Stimulated activated CD4-positive, alpha-beta T cell treated with anti-CD3 and anti-CD28 coated beads, Interleukin-4, amount 100 ng/mL, for 48 hours (primary cell): ENCODE results near the gene GMCL1.
"Not testable (repeated sequence)": the region's sequence is repeated elsewhere in the genome, so short reads cannot be mapped to it uniquely, and the experiment has no call there.

Experiments used
- DNase-seq, 2 donors: peaks; one replicate each; pipeline ENCODE4 v3.0.0-alpha.2; 2020; ENCODE audit warnings: low read depth in 2 of 2

GMCL1 gene, protein sequence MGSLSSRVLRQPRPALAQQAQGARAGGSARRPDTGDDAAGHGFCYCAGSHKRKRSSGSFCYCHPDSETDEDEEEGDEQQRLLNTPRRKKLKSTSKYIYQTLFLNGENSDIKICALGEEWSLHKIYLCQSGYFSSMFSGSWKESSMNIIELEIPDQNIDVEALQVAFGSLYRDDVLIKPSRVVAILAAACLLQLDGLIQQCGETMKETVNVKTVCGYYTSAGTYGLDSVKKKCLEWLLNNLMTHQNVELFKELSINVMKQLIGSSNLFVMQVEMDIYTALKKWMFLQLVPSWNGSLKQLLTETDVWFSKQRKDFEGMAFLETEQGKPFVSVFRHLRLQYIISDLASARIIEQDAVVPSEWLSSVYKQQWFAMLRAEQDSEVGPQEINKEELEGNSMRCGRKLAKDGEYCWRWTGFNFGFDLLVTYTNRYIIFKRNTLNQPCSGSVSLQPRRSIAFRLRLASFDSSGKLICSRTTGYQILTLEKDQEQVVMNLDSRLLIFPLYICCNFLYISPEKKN

GRCh38 chr2:69829256-69830044 lies at the start of gene GMCL1:
Gene GMCL1, plus strand, starts transcription at chr2:69829660. Its CDS starts 233 bp downstream, at chr2:69829893.
- DNase-seq, result peak; percentile 97 to 99

DNA sequence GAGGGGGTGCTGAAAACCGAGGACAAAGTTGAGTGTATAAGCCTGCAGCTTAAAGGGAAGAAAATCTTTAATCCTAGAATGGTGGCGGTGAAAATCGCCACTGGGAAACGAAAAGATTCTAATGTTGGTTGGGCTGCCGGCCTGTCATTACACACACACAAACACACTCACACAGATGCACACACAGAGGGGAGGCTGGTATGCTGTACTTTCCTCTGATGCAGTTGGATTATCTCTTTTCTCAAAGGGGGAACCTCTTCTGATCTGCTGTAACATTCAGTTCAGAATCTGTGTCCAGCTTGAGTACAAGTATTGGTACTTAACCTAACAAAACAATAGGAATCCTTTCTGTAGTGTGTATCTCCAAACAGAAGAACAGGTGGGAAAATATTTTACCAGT lies 48.5 kb upstream of the GMCL1 start:
- no peak for DNase-seq

- no peak for DNase-seq
These were observed 47.9 kb upstream of the GMCL1 start for GRCh38 chr2:69781321-69782248.

- no peak for DNase-seq
These were observed 45.2 kb upstream of the GMCL1 start for GRCh38 chr2:69784228-69784627.

- no peak for DNase-seq
These were observed 44.1 kb upstream of the GMCL1 start for GRCh38 chr2:69785358-69785757.

GRCh38 chr2:69786052-69786560 lies 43.4 kb upstream of the GMCL1 start:
- no peak for DNase-seq

DNA sequence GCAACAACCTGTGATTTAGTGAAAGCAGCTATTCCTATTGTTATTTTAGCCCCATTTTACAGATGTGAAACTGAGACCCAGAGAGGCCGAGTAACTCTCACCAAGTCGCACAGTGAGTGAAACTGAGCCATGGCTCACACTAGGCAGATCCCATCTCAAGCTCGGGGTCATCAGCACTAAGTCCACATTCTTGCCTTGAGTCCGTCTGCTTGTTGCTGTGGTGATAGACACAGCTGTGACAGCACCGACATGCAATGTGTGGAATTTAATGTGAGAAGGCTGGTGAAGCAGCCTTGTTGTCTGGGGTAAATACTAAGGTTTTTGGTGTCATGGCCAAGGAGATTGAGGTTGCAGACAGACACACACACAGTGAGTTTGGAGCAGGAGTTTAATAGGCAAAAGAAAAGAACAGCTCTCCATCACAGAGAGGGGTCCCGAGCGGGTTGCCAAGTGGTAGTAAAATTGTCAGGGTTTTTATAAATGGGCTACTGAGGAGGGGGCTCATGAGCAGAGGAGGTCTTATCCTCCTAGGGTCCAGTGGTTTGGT lies 40.2 kb upstream of the GMCL1 start:
- DNase-seq, result no peak

- DNase-seq, result no peak
These were observed 39.5 kb upstream of the GMCL1 start for GRCh38 chr2:69789772-69790600.

- no peak for DNase-seq
These were observed 38.9 kb upstream of the GMCL1 start for GRCh38 chr2:69790601-69790959.

DNA sequence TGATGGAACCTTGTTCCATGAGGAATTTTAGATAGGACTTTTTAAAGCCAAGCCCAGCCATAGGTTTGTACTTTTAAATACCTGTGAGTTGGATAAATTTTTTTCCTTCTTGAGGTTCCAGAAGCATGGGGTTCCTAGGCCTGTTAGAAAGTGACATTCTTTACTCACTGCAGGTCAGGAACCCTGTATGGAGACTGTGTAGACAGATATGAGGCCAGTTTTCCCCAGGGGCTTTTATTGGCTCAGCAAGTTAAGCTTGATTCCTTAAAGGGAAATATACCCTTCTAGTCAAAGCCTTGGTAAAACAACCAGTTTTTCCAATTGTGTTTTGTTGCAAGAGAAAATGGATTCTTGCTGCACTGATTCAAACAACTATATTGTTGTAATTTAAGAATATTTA lies 38.4 kb upstream of the GMCL1 start:
- no peak for DNase-seq

DNA sequence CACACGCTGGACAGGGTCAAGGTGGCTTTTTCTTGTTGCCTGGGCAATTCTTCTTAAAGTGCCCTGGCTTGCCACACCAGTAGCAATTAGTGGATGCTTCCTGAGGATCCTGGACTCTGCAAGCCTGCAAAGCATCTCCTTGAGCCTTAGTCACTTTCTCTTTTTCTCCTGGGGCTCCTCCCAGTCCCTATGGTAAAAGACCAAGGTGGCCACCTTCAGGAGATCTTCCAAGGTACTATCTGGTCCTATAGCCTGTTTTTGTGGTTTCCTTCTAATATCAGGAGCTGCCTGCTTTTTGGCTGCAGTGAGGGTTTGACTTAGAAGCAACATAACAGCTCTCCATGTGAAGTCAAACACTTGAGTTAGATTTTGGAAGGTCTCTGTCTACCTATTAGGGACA lies 33.3 kb upstream of the GMCL1 start:
- DNase-seq, result no peak

GRCh38 chr2:69797235-69797634 lies 32.2 kb upstream of the GMCL1 start:
- DNase-seq, result no peak

GRCh38 chr2:69797836-69798289 lies 31.6 kb upstream of the GMCL1 start:
- DNase-seq, result no peak

- no peak for DNase-seq
These were observed 31.1 kb upstream of the GMCL1 start for GRCh38 chr2:69798290-69798908.

DNA sequence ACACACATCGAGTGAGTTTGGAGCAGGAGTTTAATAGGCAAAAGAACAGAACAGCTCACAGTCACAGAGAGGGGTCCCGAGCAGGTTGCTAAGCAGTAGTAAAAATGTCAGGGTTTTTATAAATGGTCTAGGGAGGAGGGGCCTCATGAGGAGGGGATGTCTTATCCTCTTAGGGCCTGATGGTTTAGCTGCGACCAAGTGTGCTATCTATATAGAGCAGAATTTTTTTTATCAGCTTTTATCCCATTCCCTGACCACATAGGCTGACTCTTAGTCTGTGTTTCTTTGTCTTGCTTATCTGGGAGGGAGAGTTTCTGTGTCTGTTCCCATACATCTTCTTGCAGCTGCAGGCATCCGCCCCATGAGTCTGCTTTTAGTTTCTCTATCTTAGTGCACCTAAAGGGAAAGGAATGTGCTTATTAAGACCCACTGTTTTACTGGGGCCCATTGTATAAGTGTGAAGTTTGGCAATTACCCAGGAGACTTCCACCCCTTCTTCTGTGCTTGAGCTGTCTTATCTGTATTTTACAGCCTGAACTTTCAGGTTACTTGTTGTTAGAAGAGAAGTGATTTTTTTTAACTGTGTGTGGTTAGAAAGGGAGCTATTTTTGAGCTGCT lies 30.4 kb upstream of the GMCL1 start:
- no peak for DNase-seq

DNA sequence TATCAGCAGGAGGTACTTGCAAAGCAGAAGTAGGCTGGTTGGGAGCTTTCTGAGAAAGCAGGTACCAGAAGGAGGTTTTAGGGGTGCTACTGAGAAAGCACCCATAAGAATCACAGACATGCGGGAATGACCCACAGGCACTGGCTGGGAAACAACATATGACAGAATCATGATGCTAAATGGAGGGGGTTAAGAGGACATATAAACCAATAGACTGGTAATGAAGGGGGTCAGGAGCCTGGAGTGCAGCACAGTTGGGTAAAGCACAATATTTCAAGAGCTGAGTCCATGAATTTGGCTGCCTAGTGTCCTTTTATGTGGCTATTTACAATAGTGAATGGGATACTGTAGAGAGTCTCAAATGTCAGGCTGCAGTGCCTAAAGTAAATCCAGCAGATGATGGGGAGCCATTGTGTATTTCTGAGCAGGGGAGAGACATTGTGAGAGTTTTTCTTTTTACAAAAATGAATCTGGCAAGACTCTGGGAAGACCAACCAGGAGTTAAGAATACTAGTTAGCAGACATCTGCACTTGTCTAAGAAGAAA lies 27.6 kb upstream of the GMCL1 start:
- DNase-seq, result no peak

- not testable (repeated sequence) for DNase-seq
These were observed 26.6 kb upstream of the GMCL1 start for GRCh38 chr2:69802781-69803367.

DNA sequence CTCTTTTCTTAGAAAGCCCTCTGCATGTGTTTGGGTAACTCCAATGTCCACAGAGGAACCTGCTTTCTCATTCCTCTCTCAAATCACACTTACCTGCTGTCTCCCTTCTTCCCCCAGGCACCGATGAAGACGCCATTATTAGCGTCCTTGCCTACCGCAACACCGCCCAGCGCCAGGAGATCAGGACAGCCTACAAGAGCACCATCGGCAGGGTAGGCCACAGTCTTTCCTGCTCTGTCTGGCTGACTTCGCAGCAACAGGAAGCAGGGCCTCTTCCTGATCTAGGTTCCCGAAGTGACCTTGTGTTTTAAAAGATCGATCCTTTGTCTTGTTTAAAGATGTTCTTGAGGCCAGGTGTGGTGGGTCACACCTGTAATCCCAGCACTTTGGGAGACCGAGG lies 25.0 kb upstream of the GMCL1 start:
- no peak for DNase-seq

- DNase-seq, result no peak
These were observed 23.6 kb upstream of the GMCL1 start for GRCh38 chr2:69805887-69806286.
